Chondrocyte (in vitro differentiated cells): ENCODE data around the gene FRMD3. TPM values are rescaled to one million over a fixed set of nuclear protein-coding genes. Genes with fewer than 3 reads are reported as not detected.

Source experiments
- DNase-seq: peaks from one replicate; pipeline ENCODE4 v3.0.0; 2021; ENCODE audit warnings: mixed read lengths, low spot score
- H3K27ac Mint-ChIP-seq: one replicate; pipeline ENCODE4 v1.8.0; 2021; ENCODE audit warnings: mild to moderate bottlenecking, moderate library complexity, mixed read lengths; ENCODE audit not compliant: unreplicated experiment
- H3K27me3 Mint-ChIP-seq: 2 replicates; pipeline ENCODE4 v1.8.0; 2021; ENCODE audit warnings: low read depth, mixed read lengths
- H3K36me3 Mint-ChIP-seq: 2 replicates; pipeline ENCODE4 v1.8.0; 2021; ENCODE audit warnings: low read depth, mixed read lengths
- H3K4me1 Mint-ChIP-seq: 2 replicates; pipeline ENCODE4 v1.8.0; 2021; ENCODE audit warnings: low read depth, mild to moderate bottlenecking, mixed read lengths
- H3K4me3 Mint-ChIP-seq: one replicate; pipeline ENCODE4 v1.8.0; 2021; ENCODE audit warnings: mild to moderate bottlenecking, moderate library complexity, mixed read lengths; ENCODE audit not compliant: unreplicated experiment
- H3K9me3 Mint-ChIP-seq: 2 replicates; pipeline ENCODE4 v1.8.0; 2021; ENCODE audit warnings: low read depth, mixed read lengths
- total RNA-seq: library from RNA; stranded (reverse); gene quantifications from 3 replicates; pipeline ENCODE4 v1.2.1, GENCODE V29; 2021
- TF ChIP-seq, protein P1 (sequence below): fragments of 200-600 bp; sonication (generic); IDR thresholded peaks from 2 replicates; pipeline ENCODE4 v1.5.0; 2021; ENCODE audit warnings: antibody characterized with exemption, mild to moderate bottlenecking, moderate library complexity

The FRMD3 gene
- total RNA-seq, 1 donor from 2014 or later = 1.1 TPM

GRCh38 chr9:83457005-83457404 lies 81.2 kb downstream of the FRMD3 start:
- H3K36me3 Mint-ChIP-seq = no peaks in the 10 kb centered on the region
- H3K27ac Mint-ChIP-seq = no peak overlapping the region
- no peak overlapping the region for H3K4me3 Mint-ChIP-seq
- DNase-seq = no peak
- no peaks in the 10 kb centered on the region for H3K4me1 Mint-ChIP-seq
- H3K9me3 Mint-ChIP-seq = peaks cover 7% of the 10 kb centered on the region
- H3K27me3 Mint-ChIP-seq = no peaks in the 10 kb centered on the region
- TF ChIP-seq, protein P1, sequence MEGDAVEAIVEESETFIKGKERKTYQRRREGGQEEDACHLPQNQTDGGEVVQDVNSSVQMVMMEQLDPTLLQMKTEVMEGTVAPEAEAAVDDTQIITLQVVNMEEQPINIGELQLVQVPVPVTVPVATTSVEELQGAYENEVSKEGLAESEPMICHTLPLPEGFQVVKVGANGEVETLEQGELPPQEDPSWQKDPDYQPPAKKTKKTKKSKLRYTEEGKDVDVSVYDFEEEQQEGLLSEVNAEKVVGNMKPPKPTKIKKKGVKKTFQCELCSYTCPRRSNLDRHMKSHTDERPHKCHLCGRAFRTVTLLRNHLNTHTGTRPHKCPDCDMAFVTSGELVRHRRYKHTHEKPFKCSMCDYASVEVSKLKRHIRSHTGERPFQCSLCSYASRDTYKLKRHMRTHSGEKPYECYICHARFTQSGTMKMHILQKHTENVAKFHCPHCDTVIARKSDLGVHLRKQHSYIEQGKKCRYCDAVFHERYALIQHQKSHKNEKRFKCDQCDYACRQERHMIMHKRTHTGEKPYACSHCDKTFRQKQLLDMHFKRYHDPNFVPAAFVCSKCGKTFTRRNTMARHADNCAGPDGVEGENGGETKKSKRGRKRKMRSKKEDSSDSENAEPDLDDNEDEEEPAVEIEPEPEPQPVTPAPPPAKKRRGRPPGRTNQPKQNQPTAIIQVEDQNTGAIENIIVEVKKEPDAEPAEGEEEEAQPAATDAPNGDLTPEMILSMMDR = no peak

- no peak overlapping the region for H3K4me3 Mint-ChIP-seq
- H3K4me1 Mint-ChIP-seq = no peaks in the 10 kb centered on the region
- no peaks in the 10 kb centered on the region for H3K27me3 Mint-ChIP-seq
- H3K36me3 Mint-ChIP-seq = no peaks in the 10 kb centered on the region
- H3K9me3 Mint-ChIP-seq = peaks cover 6% of the 10 kb centered on the region
- no peak overlapping the region for H3K27ac Mint-ChIP-seq
- TF ChIP-seq, protein P1 = no peak
- no peak for DNase-seq
Measured at GRCh38 chr9:83456226-83456625, 82.0 kb downstream of the FRMD3 start.

- Mint-ChIP-seq H3K4me3 (no peak overlapping the region), H3K9me3 (no peaks in the 10 kb centered on the region), H3K4me1 (no peaks in the 10 kb centered on the region), H3K27ac (no peak overlapping the region), H3K27me3 (no peaks in the 10 kb centered on the region), H3K36me3 (no peaks in the 10 kb centered on the region)
- no peak for DNase-seq
- TF ChIP-seq, protein P1 = no peak
Measured at GRCh38 chr9:83454076-83454475, 84.1 kb downstream of the FRMD3 start.

DNA sequence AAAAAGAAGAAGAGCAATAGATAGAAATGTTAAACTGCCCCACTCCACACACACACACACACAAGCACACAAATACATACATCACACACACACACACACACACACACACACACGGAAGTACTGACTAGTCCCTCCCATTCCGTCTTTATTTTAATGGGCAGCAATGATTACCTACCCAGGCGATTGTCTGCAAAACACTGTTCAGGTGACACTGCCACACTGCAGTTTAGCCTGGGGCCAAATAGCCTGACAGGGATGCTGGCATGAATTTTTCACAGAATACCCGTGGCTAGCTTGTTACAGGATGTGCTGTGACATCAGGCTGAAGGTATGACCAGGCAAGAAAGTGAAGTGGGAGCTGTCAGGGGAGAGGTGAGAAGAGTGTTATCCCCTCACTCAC lies 86.9 kb downstream of the FRMD3 start:
- no peaks in the 10 kb centered on the region for H3K27me3 Mint-ChIP-seq
- no peak overlapping the region for H3K4me3 Mint-ChIP-seq
- H3K27ac Mint-ChIP-seq = no peak overlapping the region
- H3K4me1 Mint-ChIP-seq = no peaks in the 10 kb centered on the region
- no peak for DNase-seq
- TF ChIP-seq, protein P1 = no peak
- H3K36me3 Mint-ChIP-seq = no peaks in the 10 kb centered on the region
- no peaks in the 10 kb centered on the region for H3K9me3 Mint-ChIP-seq

- peaks cover 3% of the 10 kb centered on the region for H3K4me1 Mint-ChIP-seq
- no peak overlapping the region for H3K27ac Mint-ChIP-seq
- DNase-seq = no peak
- no peaks in the 10 kb centered on the region for H3K9me3 Mint-ChIP-seq
- H3K27me3 Mint-ChIP-seq = no peaks in the 10 kb centered on the region
- no peak overlapping the region for H3K4me3 Mint-ChIP-seq
- TF ChIP-seq, protein P1 = no peak
- no peaks in the 10 kb centered on the region for H3K36me3 Mint-ChIP-seq
Measured at GRCh38 chr9:83449983-83450382, 88.2 kb downstream of the FRMD3 start.
